ENCODE results near the gene ROR2.

The ROR2 gene

DNA sequence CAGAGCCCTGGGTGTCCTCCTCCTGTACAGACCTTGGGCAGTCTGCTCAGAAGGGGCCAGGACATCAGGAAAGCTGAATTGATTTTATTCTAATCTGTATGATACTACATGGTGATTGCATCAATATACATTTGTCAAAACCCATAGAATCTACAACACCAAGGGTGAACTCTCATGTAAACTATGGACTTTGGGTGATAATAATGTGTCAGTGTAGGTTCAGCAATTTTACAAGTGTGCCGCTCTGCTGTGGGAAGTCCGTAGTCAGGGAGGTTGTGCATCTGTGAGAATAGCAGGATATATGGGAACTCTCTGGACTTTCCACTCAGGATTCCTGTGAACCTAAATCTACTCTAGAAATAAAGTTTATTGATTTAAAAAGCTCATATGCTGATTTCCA lies 371.1 kb downstream of the ROR2 start:
- Histone ChIP-seq H3K36me3 (ENCODE audit: insufficient read depth, low read length) (no peaks in the 10 kb centered on the region), H3K4me1 (ENCODE audit: control insufficient read depth, insufficient read depth, low read length) (no peaks in the 10 kb centered on the region), H3K27me3 (ENCODE audit: control insufficient read depth, insufficient read depth, low read length) (peaks cover 24% of the 10 kb centered on the region), H3K9me3 (replicated peaks; ENCODE audit: low read length) (no peaks in the 10 kb centered on the region), H3K4me2 (ENCODE audit: low read length) (no peak overlapping the region), H3K9ac (ENCODE audit: low read depth, low read length) (no peak overlapping the region), H3K4me3 (ENCODE audit: low read length) (no peak overlapping the region)

DNA sequence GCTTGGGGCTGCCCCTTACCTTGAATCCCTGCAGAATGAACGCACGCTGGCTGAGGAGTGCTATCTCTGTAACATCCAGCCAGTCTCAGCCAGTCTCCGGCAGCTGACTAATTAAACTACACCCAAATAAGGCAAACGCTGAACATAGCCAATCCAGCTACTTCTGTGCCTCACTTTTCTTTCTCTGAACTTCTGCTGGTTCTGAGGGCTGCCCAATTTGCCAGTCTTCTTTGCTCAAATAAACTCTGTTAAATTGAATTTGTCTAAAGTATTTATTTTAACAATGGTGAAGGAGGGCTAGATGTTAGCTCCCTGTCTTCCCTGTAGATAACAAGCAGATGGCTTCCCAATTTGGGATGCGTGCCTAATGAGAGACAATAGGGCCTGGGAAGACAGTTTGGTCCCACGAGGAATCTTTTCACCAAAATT lies 372.4 kb downstream of the ROR2 start:
- H3K4me2 ChIP-seq (ENCODE audit: low read length), result no peak overlapping the region
- H3K4me1 ChIP-seq (ENCODE audit: control insufficient read depth, insufficient read depth, low read length), result no peaks in the 10 kb centered on the region
- H3K9ac ChIP-seq (ENCODE audit: low read depth, low read length), result no peak overlapping the region
- H3K27me3 ChIP-seq (ENCODE audit: control insufficient read depth, insufficient read depth, low read length), result peaks cover 24% of the 10 kb centered on the region
- H3K36me3 ChIP-seq (ENCODE audit: insufficient read depth, low read length), result no peaks in the 10 kb centered on the region
- no peak overlapping the region for H3K4me3 ChIP-seq (ENCODE audit: low read length)
- H3K9me3 ChIP-seq (replicated peaks; ENCODE audit: low read length), result no peaks in the 10 kb centered on the region

- Histone ChIP-seq H3K9ac (ENCODE audit: low read depth, low read length) (no peak overlapping the region), H3K36me3 (ENCODE audit: insufficient read depth, low read length) (no peaks in the 10 kb centered on the region), H3K27me3 (ENCODE audit: control insufficient read depth, insufficient read depth, low read length) (peaks cover 36% of the 10 kb centered on the region), H3K9me3 (replicated peaks; ENCODE audit: low read length) (no peaks in the 10 kb centered on the region), H3K4me1 (ENCODE audit: control insufficient read depth, insufficient read depth, low read length) (no peaks in the 10 kb centered on the region), H3K4me2 (ENCODE audit: low read length) (no peak overlapping the region), H3K4me3 (ENCODE audit: low read length) (no peak overlapping the region)
Measured at GRCh38 chr9:91572811-91573210, 377.2 kb downstream of the ROR2 start.

DNA sequence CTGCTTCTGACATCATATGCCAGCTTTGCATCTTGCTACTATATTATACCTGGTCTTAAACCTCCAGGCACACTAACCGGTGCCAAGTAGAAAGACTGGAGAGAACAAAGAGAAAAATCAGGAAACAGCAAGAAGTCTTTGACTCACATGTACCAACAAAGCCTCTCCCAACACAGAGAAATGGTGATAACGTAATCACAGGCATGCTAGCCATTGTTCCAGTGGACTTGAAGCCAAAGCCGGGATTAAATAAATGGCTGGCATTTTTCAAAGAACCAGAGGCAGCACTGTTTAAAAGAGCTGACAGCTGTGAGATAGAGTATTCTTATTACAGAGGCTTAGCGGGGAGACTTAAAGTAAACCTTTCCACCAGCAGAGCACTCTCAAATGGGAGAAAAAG lies 378.0 kb downstream of the ROR2 start:
- Histone ChIP-seq H3K4me1 (ENCODE audit: control insufficient read depth, insufficient read depth, low read length) (no peaks in the 10 kb centered on the region), H3K4me3 (ENCODE audit: low read length) (no peak overlapping the region), H3K4me2 (ENCODE audit: low read length) (no peak overlapping the region), H3K36me3 (ENCODE audit: insufficient read depth, low read length) (no peaks in the 10 kb centered on the region), H3K9ac (ENCODE audit: low read depth, low read length) (no peak overlapping the region), H3K27me3 (ENCODE audit: control insufficient read depth, insufficient read depth, low read length) (peaks cover 31% of the 10 kb centered on the region), H3K9me3 (replicated peaks; ENCODE audit: low read length) (no peaks in the 10 kb centered on the region)

DNA sequence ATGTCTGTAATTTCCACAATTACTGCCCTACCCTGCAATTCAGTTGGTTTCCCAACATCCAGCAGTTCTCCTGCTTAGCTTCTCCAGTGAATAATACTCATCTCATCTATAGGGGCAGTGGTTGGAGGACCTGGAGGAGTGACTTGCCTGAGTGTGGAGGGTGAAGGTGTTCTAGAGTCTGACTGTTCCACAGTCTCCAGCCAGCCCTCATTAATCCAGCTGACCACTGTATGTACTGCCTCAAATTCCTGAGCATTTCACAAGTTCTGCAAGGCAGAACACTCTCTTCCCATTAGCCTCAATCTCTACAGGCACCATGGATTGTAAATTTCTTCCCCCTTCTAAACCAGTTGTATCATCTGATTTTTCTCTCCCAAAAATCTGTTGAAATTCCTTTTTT lies 379.0 kb downstream of the ROR2 start:
- Histone ChIP-seq H3K9me3 (replicated peaks; ENCODE audit: low read length) (no peaks in the 10 kb centered on the region), H3K9ac (ENCODE audit: low read depth, low read length) (no peak overlapping the region), H3K36me3 (ENCODE audit: insufficient read depth, low read length) (no peaks in the 10 kb centered on the region), H3K4me1 (ENCODE audit: control insufficient read depth, insufficient read depth, low read length) (no peaks in the 10 kb centered on the region), H3K4me2 (ENCODE audit: low read length) (no peak overlapping the region), H3K27me3 (ENCODE audit: control insufficient read depth, insufficient read depth, low read length) (peaks cover 30% of the 10 kb centered on the region), H3K4me3 (ENCODE audit: low read length) (no peak overlapping the region)

GRCh38 chr9:91567642-91568274 lies 382.3 kb downstream of the ROR2 start:
- Histone ChIP-seq H3K4me3 (ENCODE audit: low read length) (no peak overlapping the region), H3K4me2 (ENCODE audit: low read length) (no peak overlapping the region), H3K27me3 (ENCODE audit: control insufficient read depth, insufficient read depth, low read length) (peaks cover 34% of the 10 kb centered on the region), H3K4me1 (ENCODE audit: control insufficient read depth, insufficient read depth, low read length) (no peaks in the 10 kb centered on the region), H3K9me3 (replicated peaks; ENCODE audit: low read length) (no peaks in the 10 kb centered on the region), H3K9ac (ENCODE audit: low read depth, low read length) (no peak overlapping the region), H3K36me3 (ENCODE audit: insufficient read depth, low read length) (no peaks in the 10 kb centered on the region)

DNA sequence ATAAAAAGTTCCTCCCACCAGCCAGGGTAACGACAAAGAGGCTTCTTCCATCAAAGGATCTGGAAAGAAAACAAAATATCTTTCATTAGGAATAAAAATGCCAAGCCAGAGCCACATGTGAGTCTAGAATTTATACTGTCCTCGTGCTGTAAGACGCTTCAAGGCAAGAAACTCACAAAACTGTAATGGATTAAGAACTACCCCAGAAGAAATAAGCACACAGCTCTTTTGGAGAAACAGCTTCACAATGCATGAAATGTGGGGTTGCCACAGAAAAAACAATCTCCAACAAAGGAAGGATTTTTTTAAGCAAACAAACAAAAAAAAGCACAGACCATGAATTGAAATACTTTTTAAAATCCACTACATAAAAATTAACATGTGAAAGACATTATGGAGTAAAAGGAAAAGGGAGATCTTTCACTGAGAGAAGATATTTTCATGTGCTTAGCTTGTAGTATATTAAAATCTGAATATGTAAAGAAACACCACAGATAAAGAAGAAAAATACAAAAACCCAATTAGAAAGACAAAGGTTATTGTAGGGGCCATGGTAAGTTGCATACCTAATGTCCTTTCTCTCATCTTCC lies 385.9 kb downstream of the ROR2 start:
- H3K9ac ChIP-seq (ENCODE audit: low read depth, low read length), result no peak overlapping the region
- H3K36me3 ChIP-seq (ENCODE audit: insufficient read depth, low read length), result no peaks in the 10 kb centered on the region
- no peak overlapping the region for H3K4me2 ChIP-seq (ENCODE audit: low read length)
- H3K9me3 ChIP-seq (replicated peaks; ENCODE audit: low read length), result no peaks in the 10 kb centered on the region
- H3K4me1 ChIP-seq (ENCODE audit: control insufficient read depth, insufficient read depth, low read length), result no peaks in the 10 kb centered on the region
- peaks cover 11% of the 10 kb centered on the region for H3K27me3 ChIP-seq (ENCODE audit: control insufficient read depth, insufficient read depth, low read length)
- no peak overlapping the region for H3K4me3 ChIP-seq (ENCODE audit: low read length)

GRCh38 chr9:91562416-91562815 lies 387.6 kb downstream of the ROR2 start:
- Histone ChIP-seq H3K9ac (ENCODE audit: low read depth, low read length) (no peak overlapping the region), H3K36me3 (ENCODE audit: insufficient read depth, low read length) (no peaks in the 10 kb centered on the region), H3K9me3 (replicated peaks; ENCODE audit: low read length) (no peaks in the 10 kb centered on the region), H3K27me3 (ENCODE audit: control insufficient read depth, insufficient read depth, low read length) (peaks cover 4% of the 10 kb centered on the region), H3K4me1 (ENCODE audit: control insufficient read depth, insufficient read depth, low read length) (no peaks in the 10 kb centered on the region), H3K4me2 (ENCODE audit: low read length) (no peak overlapping the region), H3K4me3 (ENCODE audit: low read length) (no peak overlapping the region)

DNA sequence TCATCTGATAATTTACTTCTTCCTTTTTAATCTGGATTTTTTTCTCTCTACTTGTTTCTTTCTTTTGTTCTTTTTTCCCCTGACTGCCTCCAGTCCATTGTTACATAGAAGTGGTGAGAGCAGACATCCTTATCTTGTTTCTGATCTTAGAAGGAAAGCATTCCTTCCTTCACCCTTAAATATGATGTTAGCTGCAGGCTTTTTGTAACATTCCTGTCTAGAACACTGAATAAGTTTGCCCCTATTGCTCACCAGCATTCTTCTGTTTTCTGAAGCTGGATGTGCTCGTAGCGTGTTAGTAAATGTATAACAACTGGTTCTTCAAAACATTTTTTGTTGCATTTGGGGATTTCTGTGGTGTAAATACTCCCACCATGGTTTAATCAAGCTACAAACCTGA lies 389.7 kb downstream of the ROR2 start:
- no peaks in the 10 kb centered on the region for H3K9me3 ChIP-seq (replicated peaks; ENCODE audit: low read length)
- H3K9ac ChIP-seq (ENCODE audit: low read depth, low read length), result no peak overlapping the region
- peaks cover 4% of the 10 kb centered on the region for H3K27me3 ChIP-seq (ENCODE audit: control insufficient read depth, insufficient read depth, low read length)
- H3K4me2 ChIP-seq (ENCODE audit: low read length), result no peak overlapping the region
- H3K4me1 ChIP-seq (ENCODE audit: control insufficient read depth, insufficient read depth, low read length), result no peaks in the 10 kb centered on the region
- no peak overlapping the region for H3K4me3 ChIP-seq (ENCODE audit: low read length)
- H3K36me3 ChIP-seq (ENCODE audit: insufficient read depth, low read length), result no peaks in the 10 kb centered on the region

DNA sequence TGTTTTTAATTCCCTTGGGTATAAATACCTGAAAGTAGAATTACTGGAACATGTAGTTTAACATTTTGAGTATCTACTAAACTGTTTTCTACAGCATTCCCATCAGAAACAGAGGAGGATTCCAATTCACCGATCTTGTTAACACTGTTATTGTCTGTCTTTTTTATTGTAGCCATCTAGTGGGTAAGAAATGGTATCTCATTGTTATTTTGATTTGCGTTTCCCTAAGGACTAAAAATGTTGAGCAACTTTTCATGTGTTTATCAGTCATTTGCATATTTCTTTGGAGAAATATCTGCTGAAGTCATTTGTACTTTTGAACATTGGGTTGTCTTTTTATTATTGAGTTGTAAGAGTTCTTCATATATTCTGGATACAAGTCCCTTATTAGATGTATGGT lies 391.1 kb downstream of the ROR2 start:
- H3K9me3 ChIP-seq (replicated peaks; ENCODE audit: low read length), result no peaks in the 10 kb centered on the region
- H3K4me2 ChIP-seq (ENCODE audit: low read length), result no peak overlapping the region
- H3K4me3 ChIP-seq (ENCODE audit: low read length), result no peak overlapping the region
- no peaks in the 10 kb centered on the region for H3K36me3 ChIP-seq (ENCODE audit: insufficient read depth, low read length)
- no peak overlapping the region for H3K9ac ChIP-seq (ENCODE audit: low read depth, low read length)
- H3K27me3 ChIP-seq (ENCODE audit: control insufficient read depth, insufficient read depth, low read length), result peaks cover under 1% of the 10 kb centered on the region
- H3K4me1 ChIP-seq (ENCODE audit: control insufficient read depth, insufficient read depth, low read length), result no peaks in the 10 kb centered on the region

- Histone ChIP-seq H3K9ac (ENCODE audit: low read depth, low read length) (no peak overlapping the region), H3K36me3 (ENCODE audit: insufficient read depth, low read length) (no peaks in the 10 kb centered on the region), H3K27me3 (ENCODE audit: control insufficient read depth, insufficient read depth, low read length) (no peaks in the 10 kb centered on the region), H3K4me1 (ENCODE audit: control insufficient read depth, insufficient read depth, low read length) (no peaks in the 10 kb centered on the region), H3K4me3 (ENCODE audit: low read length) (no peak overlapping the region), H3K4me2 (ENCODE audit: low read length) (no peak overlapping the region), H3K9me3 (replicated peaks; ENCODE audit: low read length) (no peaks in the 10 kb centered on the region)
Measured at GRCh38 chr9:91558395-91558794, 391.6 kb downstream of the ROR2 start.

GRCh38 chr9:91557327-91557726 lies 392.7 kb downstream of the ROR2 start:
- Histone ChIP-seq H3K4me3 (ENCODE audit: low read length) (no peak overlapping the region), H3K4me2 (ENCODE audit: low read length) (no peak overlapping the region), H3K27me3 (ENCODE audit: control insufficient read depth, insufficient read depth, low read length) (no peaks in the 10 kb centered on the region), H3K9me3 (replicated peaks; ENCODE audit: low read length) (no peaks in the 10 kb centered on the region), H3K9ac (ENCODE audit: low read depth, low read length) (no peak overlapping the region), H3K4me1 (ENCODE audit: control insufficient read depth, insufficient read depth, low read length) (no peaks in the 10 kb centered on the region), H3K36me3 (ENCODE audit: insufficient read depth, low read length) (no peaks in the 10 kb centered on the region)
